Measurements from ENCODE around the gene KNSTRN. TPM values are rescaled to one million over a fixed set of nuclear protein-coding genes. Genes with fewer than 3 reads are reported as not detected.
A peak's percentile ranks its signal among the peaks of the same experiment; 100 is the strongest.

Gene KNSTRN
- polyA plus RNA-seq, 1 donor: 20.0 TPM

- DNase-seq (ENCODE audit: low read depth): no peak
Observed at GRCh38 chr15:40397688-40398412, 15.3 kb downstream of the KNSTRN start.

GRCh38 chr15:40398413-40398873 is 15.9 kb downstream of the KNSTRN start:
- no peak for DNase-seq (ENCODE audit: low read depth)

GRCh38 chr15:40399370-40399769 is 16.8 kb downstream of the KNSTRN start:
- DNase-seq (ENCODE audit: low read depth): no peak

DNA sequence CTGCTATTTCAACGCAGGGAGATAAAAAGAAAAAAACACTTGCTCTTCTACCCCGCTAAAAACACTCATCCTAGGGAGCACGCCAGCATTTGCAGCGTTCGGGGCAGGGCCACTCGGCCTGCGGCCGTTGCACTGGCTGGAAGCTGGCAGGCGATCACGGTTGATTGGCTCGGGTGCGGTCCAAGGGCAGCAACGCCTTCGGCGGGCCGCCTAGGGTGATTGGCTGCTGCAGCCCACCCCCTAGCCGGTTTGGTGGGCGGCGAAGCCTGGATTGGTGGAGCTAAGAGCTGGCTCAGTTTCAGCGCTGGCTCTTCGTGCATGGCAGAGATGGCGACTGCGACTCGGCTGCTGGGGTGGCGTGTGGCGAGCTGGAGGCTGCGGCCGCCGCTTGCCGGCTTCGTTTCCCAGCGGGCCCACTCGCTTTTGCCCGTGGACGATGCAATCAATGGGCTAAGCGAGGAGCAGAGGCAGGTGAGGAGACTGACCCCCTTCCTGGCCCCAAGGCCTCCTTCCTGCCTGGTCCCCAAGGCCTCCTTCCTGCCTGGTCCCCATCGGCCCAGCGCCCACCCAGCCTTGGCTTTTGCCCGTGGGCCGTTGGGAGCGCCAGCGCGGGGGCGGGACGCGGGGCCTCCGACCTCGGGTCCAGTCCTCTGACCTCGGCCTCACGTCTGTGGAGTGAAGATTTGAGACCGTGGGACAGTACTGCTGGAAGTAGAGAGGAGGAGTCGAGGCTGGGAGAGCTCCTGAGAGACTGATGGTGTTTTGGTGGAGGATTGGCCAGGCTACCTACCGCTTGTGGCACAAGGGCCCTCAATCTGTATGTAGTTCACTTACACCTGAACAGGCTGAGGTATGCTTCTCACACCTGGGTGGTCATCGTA is 23.2 kb downstream of the KNSTRN start, which contains the start of gene IVD:
Gene IVD (plus strand): TSS at position 295 of the 881 bp plus-strand sequence. CDS start 33 bp downstream, at position 328.
- peak; percentile 78 for DNase-seq (ENCODE audit: low read depth)

DNA sequence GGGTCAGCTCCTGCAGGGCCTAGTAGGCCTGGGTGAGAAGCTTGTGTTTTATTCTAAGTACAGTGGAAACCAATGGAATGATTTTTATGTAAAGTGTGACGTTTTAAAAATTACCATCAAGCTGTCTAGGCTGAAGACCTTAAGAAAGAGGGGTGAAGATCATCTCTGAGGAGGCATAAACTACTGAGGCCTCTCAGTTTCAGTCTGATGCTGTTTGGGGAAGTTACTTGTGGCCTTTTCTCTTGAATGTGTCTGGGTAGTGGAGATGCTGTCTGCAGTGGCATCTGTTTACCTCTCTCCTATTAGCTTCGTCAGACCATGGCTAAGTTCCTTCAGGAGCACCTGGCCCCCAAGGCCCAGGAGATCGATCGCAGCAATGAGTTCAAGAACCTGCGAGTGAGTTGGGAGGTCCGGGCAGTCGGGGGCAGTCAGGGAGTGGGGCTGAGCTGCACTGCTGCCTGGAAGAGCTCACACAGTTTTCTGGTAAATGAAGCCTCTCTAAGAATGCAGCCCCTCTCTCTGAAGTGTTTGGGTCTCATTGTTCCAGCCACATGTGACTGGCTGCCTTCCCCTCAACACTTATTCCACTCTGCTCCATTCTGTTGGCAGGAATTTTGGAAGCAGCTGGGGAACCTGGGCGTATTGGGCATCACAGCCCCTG is 24.9 kb downstream of the KNSTRN start:
- DNase-seq (ENCODE audit: low read depth): no peak

DNA sequence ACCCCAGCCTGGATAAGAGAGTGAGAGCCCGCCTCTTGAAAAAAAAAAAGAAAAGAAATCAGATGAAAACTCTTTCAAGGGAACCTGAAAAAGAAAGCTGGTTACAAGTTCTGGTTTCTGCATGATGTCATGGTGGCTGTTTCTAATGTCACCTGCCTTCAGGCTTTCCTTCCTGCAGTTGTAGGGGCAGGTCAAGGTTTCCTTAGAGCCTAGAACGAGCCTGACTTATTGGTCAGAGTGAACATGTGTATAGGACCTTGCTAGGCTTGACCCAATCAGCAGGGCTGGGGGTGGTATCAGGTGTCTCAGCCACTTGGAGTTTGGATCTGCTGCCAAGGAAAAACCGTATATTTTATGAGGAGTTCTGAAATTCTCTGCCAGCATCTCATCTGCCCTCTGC is 26.8 kb downstream of the KNSTRN start:
- DNase-seq (ENCODE audit: low read depth): no peak

DNA sequence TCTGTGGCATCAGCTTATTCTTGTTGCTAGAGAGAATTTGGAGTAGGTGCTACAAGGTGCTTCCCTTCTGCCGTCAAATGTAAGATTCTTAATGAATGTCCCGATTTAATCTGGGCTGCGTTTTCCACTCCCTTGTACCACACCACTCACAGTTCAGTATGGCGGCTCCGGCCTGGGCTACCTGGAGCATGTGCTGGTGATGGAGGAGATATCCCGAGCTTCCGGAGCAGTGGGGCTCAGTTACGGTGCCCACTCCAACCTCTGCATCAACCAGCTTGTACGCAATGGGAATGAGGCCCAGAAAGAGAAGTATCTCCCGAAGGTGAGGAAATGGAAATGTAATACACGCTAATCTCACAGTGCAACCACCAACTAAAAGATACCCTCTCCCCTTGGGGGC is 28.0 kb downstream of the KNSTRN start:
- no peak for DNase-seq (ENCODE audit: low read depth)

DNA sequence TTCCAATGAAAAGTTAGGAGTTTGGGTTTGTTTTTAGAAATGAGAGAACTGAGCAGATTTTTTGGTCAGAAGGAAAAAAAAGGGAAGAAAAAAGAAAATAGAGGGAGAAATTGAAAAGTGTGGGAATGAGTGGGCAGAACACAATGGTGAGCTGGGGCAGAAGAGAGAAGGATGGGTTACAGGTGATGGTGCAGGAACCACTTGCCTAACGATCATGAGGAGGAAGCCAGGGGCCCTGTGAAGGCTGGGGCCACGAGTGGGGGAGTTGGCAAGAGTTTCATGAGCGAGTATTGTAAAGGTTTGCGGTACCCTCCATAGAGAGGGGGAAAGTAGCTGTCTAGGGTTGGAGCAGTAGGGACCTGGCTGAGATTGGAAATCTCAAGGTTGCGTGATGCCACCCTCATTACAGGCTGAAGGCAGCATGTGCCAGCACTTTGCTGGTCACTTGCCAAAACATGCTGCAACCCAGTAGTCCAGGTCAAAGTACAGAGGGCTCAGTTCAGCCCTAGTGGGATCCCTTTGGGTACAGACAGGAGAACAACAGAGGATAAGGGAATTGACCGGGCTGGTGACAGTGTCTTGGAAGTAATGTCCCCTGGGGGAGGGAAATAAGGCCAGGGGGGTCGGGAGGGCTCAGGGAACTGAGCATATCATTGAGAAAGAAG is 29.7 kb downstream of the KNSTRN start:
- DNase-seq (ENCODE audit: low read depth): no peak

DNA sequence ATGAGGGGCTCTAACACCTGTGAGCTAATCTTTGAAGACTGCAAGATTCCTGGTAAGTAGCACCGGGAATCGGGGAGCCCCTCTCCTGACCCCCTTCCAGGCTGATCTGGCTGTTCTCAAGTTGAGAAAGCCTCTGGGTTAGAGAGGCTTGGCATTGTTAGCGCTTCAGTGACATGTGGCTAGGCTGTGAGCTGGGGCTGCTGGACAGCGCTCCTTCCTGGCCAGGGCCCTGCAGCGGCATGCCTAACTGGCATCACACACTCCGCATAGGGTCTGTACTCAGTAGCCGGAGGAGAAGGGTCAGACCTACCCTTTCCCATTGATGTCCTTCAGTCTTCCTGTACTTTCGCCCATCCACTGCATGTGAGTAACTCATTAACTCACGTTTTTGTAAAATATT is 30.5 kb downstream of the KNSTRN start:
- DNase-seq (ENCODE audit: low read depth): no peak

DNA sequence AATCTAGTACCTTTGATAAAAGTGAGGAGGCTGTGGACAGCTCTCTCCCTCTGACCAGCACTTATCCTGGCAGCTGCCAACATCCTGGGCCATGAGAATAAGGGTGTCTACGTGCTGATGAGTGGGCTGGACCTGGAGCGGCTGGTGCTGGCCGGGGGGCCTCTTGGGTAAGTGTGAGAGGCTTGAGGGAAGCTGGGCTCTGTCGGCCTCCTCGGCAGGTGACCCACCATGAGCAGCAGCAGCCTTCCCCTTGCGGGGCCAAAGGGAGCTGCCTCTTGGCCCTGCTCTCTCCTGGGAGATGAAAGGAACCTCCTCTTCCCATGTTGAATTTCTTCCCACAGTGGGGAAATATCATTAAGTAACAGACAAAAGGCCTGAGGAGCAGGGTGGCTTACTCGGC is 32.3 kb downstream of the KNSTRN start:
- DNase-seq (ENCODE audit: low read depth): no peak

DNA sequence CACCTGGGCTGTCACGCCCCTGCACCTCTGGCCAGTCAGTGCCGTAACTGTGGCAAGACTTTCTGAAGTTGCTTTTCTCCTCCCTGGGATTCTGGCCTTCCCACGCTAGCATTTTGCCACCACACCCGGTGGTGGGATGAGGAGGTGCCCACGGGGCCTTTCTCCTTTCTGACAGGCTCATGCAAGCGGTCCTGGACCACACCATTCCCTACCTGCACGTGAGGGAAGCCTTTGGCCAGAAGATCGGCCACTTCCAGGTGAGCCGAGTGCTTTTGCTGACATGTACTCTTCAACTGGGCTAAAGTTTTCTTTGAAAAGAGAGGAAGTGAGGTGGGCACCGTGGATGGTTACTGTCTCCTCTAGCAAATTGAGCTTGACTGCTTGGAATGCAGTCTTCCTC is 32.7 kb downstream of the KNSTRN start:
- DNase-seq (ENCODE audit: low read depth): no peak

GRCh38 chr15:40416056-40416455 is 33.5 kb downstream of the KNSTRN start:
- no peak for DNase-seq (ENCODE audit: low read depth)

GRCh38 chr15:40418126-40418525 is 35.6 kb downstream of the KNSTRN start:
- DNase-seq (ENCODE audit: low read depth): no peak

GRCh38 chr15:40420071-40420713 is 37.7 kb downstream of the KNSTRN start:
- DNase-seq (ENCODE audit: low read depth): no peak

DNA sequence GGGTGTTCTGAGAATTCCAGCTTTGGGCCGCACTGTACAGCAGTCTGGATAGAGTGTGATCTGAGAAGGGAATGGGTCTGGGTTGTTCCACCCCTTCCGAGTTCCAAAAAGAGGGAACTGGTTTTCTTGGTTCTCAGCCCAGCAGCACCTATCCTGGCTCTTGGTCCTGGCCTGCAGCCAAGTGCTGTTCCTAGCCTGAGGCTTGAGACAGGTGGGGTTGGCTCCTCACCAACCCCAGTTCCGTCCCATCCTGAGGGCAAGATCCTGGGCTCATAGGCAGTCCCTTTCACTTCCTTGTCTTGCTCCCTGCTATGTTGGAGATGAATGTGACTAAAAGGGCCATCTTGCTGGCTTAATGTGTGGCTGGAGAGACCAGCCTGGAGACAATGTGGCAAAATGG is 38.3 kb downstream of the KNSTRN start:
- no peak for DNase-seq (ENCODE audit: low read depth)

DNA sequence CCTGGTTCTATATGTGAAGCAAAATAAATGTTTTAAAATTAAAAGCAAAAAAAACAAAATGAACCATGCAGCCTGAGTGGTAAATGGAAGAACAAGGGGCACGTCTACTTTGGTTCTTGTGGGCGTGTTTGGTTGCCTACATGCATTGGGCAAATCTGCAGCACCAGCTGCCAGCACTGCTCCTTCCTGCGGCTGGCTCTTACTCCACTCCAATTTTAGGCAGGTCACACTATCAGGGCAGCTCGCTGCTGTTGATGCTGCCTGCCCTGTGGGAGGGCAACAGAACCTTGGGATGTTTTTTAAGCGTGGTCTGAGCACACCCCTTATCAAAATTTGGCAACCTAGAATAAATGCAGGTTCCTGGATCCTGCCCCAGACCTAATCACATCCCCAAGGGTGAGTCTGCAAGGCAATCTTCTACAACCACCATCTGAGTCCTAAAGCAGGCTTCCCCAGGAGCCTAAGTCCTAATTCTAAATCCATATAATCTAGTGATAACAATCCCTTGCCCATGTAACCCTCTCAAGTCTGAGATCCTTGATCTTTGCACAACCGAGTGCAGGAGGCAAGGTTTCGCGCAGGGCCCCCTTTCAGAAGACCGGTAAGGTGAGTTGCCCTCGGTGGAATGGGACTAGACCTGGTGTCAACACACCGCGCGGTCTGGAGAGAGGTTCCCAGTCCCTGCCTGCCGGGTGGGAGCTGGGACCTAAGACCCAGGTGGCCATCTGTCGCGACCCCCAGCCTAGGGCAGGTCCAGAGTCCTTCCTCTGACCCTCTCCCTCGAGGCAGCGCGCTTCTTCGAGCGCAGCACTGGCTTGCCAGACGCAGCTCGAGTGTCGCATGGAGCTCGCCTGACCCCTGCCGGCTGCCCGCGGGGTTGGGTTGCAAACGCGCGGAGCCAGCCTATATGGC is 39.0 kb downstream of the KNSTRN start:
- no peak for DNase-seq (ENCODE audit: low read depth)

- DNase-seq (ENCODE audit: low read depth): no peak
Observed at GRCh38 chr15:40424483-40425115, 42.1 kb downstream of the KNSTRN start.

GRCh38 chr15:40425681-40426080 is 43.2 kb downstream of the KNSTRN start:
- no peak for DNase-seq (ENCODE audit: low read depth)

DNA sequence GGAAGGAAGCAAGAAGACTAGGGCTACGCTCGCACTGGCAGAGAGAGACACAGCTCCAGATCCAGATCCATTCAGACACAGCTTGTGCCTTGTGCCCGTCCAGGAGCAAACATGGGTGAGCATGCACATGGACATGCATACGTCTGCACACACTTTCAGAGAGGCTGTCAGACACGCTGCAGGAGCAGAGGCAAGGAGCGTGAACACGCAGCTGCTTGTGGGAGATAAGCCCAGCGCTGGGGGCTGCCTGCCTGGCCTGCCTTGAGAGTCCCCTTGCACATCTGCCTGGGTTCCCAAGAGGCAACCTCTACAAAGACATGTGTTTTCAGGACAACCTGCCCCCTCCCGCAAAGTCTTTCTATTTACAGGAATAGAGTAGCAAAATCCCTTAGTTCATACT is 44.7 kb downstream of the KNSTRN start:
- no peak for DNase-seq (ENCODE audit: low read depth)

- DNase-seq (ENCODE audit: low read depth): no peak
Observed at GRCh38 chr15:40428185-40428584, 45.7 kb downstream of the KNSTRN start.

All from forelimb muscle (tissue), 1 donor.